Adrenal gland (tissue), 5 donors: ENCODE results near the gene ZNF688.

Source experiments
- CTCF ChIP-seq, 6 experiments: fragments of 450-650 bp in 4 of 6; fragments of 200-600 bp in 2 of 6; sonication (generic) in 1 of 6; IDR thresholded peaks; 1 replicate in 5 of 6; 2 replicates in 1 of 6; pipeline versions ENCODE4 v1.5.1 to v1.8.0; 2016 to 2021; ENCODE audit warnings: antibody characterized with exemption in 6 of 6, mild to moderate bottlenecking in 2 of 6, moderate library complexity in 1 of 6
- POLR2A ChIP-seq, 2 donors: fragments of 450-650 bp; IDR thresholded peaks; one replicate each; pipeline ENCODE4 v1.6.1; 2017; ENCODE audit warnings: antibody characterized with exemption in 2 of 2, mild to moderate bottlenecking in 2 of 2, moderate library complexity in 1 of 2
- donor health status: DM: no; HTN: no; CAD: no.

GRCh38 chr16:30527635-30528178 lies 43.8 kb downstream of the ZNF688 start:
- peak in 1 of 6 experiments; percentile 5 for TF ChIP-seq CTCF (IDR thresholded peaks at IDR 0.05)
- no peak for TF ChIP-seq POLR2A (IDR thresholded peaks at IDR 0.05)
